Stomach (tissue), 4 donors: ENCODE data around the gene ARSG.

Source experiments
- CTCF ChIP-seq, 7 experiments: fragments of 450-650 bp in 4 of 7; fragments of 200-600 bp in 3 of 7; sonication (generic) in 3 of 7; IDR thresholded peaks; one replicate each; pipeline ENCODE4 v1.5.1; 2016 to 2019; ENCODE audit warnings: antibody characterized with exemption in 7 of 7, control low read depth in 2 of 7, mild to moderate bottlenecking in 1 of 7
- POLR2A ChIP-seq, 4 donors: fragments of 450-650 bp; IDR thresholded peaks; one replicate each; pipeline ENCODE4 v1.6.1; 2016; ENCODE audit warnings: antibody characterized with exemption in 4 of 4, control low read depth in 2 of 4, mild to moderate bottlenecking in 1 of 4, moderate library complexity in 1 of 4

- TF ChIP-seq CTCF (IDR thresholded peaks at IDR 0.05), result no peak
- no peak for TF ChIP-seq POLR2A (IDR thresholded peaks at IDR 0.05)
Observed at GRCh38 chr17:68377771-68378267, 86.5 kb downstream of the ARSG start.
